HFF-Myc (cell line): Measurements from ENCODE around the gene CHCHD5.

Source experiments
- DNase-seq: peaks from one replicate; pipeline ENCODE4 v3.0.0-alpha.2; 2011; ENCODE audit warnings: low read depth; ENCODE audit errors: extremely low read depth
- H3K4me3 ChIP-seq: replicated peaks from 2 replicates; pipeline ENCODE4 v1.5.1; 2011; ENCODE audit warnings: low read depth, mild to moderate bottlenecking, control low read depth, low read length
- CTCF ChIP-seq: IDR thresholded peaks from 2 replicates; pipeline ENCODE4 v1.5.1; 2012; ENCODE audit warnings: mild to moderate bottlenecking, low read depth, low read length, control low read depth; ENCODE audit errors: missing control alignments

CHCHD5 gene

DNA sequence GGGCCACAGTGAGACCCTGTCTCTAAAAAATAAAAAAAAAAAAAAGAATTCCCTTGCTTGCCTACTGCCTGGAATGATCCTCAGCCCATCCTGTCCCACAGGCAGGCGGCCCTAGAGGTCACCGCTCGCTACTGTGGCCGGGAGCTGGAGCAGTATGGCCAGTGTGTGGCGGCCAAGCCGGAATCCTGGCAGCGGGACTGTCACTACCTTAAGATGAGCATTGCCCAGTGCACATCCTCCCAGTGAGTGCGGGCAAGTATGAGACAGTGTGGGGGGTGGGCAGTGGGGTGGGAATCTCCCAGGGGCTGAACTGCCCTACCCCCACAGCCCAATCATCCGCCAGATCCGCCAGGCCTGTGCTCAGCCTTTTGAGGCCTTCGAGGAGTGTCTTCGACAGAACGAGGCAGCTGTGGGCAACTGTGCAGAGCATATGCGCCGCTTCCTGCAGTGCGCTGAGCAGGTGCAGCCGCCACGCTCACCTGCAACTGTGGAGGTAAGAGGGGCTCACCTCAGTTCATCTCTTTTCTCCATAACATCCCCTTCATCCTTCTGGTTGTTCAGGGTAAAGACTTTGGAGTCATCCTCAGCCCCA lies 1.6 kb downstream of the CHCHD5 start:
- no peak overlapping the region for H3K4me3 ChIP-seq
- TF ChIP-seq CTCF: no peak
- DNase-seq: no peak

GRCh38 chr2:112588611-112589045 lies 4.2 kb downstream of the CHCHD5 start:
- no peak overlapping the region for H3K4me3 ChIP-seq
- TF ChIP-seq CTCF: no peak
- no peak for DNase-seq

- TF ChIP-seq CTCF: no peak
- H3K4me3 ChIP-seq: no peak overlapping the region
- no peak for DNase-seq
These were observed 7.0 kb downstream of the CHCHD5 start for GRCh38 chr2:112591413-112591812.

DNA sequence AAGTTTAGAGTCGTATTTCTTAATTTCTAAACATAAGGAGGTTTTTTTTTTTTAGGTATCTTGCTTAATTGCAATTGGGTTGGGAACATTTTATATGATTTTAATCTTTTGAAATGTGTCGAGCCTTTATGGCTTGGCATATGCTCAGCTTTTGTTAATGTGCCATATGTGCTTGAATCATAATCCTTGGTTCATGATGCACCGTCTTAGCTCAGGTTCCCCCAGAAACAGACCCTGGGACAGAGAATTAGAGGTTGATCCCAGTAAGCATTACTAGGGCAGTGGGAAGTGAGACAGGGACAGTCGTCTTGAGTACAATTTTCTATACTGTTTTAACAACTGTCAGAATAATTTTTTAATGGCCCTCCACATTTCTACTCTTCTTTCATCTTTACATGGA lies 9.3 kb downstream of the CHCHD5 start:
- H3K4me3 ChIP-seq: no peak overlapping the region
- no peak for TF ChIP-seq CTCF
- no peak for DNase-seq

DNA sequence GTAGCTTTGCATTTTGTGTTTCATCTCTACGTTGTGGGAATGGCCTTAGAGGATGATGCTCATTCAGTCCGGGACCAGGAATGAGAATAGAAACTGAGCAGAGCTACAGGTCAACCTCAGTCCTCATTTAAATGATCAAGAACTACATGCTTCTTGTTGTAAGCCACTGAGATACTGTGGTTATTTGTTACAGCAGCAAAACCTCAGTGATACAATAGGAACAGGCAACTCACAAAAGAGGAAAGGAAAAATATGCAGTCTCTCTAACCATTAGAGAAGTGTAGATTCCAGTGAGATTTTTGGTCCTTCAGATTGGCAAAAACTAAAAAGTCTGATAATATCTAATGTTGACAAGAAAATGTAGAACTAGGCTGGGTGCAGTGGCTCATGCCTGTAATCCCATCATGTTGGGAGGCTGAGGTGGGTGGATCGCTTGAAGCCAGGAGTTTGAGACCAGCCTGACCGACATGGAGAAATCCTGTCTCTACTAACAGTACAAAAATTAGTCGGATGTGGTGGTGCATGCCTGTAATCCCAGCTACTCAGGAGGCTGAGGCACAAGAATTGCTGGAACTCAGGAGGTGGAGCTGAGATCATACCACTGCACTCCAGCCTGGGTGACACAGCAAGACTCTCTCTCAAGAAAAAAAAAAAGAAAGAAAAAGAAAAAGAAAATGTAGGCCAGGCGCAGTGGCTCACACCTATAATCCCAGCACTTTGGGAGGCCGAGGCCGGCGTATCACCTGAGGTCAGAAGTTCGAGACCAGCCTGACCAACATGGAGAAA lies 13.3 kb downstream of the CHCHD5 start:
- no peak for DNase-seq
- H3K4me3 ChIP-seq: no peak overlapping the region
- TF ChIP-seq CTCF: no peak

GRCh38 chr2:112600634-112601033 lies 16.2 kb downstream of the CHCHD5 start:
- no peak for DNase-seq
- H3K4me3 ChIP-seq: no peak overlapping the region
- no peak for TF ChIP-seq CTCF
